GM18861 (cell line): ENCODE measurements around the gene MYO1A.
"Not testable (repeated sequence)": the region's sequence is repeated elsewhere in the genome, so short reads cannot be mapped to it uniquely, and the experiment has no call there.

Experiments used
- ATAC-seq: cut with Tn5 transposase; IDR thresholded peaks from one replicate; pipeline ENCODE4 v1.9.1; 2021; ENCODE audit not compliant: unreplicated experiment

MYO1A gene

GRCh38 chr12:56996793-56997545 lies 53.0 kb downstream of the MYO1A start:
- ATAC-seq = no peak

- ATAC-seq = no peak
Observed at GRCh38 chr12:56995930-56996496, 53.9 kb downstream of the MYO1A start.

GRCh38 chr12:56995201-56995929 lies 54.6 kb downstream of the MYO1A start:
- ATAC-seq = no peak

- no peak for ATAC-seq
Observed at GRCh38 chr12:56994231-56994746, 55.6 kb downstream of the MYO1A start.

GRCh38 chr12:56993346-56993745 lies 56.6 kb downstream of the MYO1A start:
- no peak for ATAC-seq

GRCh38 chr12:56991319-56992246 lies 58.3 kb downstream of the MYO1A start:
- ATAC-seq = no peak

- ATAC-seq = no peak
Observed at GRCh38 chr12:56990648-56991318, 59.1 kb downstream of the MYO1A start.

GRCh38 chr12:56989861-56990610 lies 59.9 kb downstream of the MYO1A start:
- ATAC-seq = no peak

- no peak for ATAC-seq
Observed at GRCh38 chr12:56988207-56988739, 61.7 kb downstream of the MYO1A start.

- ATAC-seq = no peak
Observed at GRCh38 chr12:56987551-56988053, 62.3 kb downstream of the MYO1A start.

- no peak for ATAC-seq
Observed at GRCh38 chr12:56987011-56987410, 62.9 kb downstream of the MYO1A start.

GRCh38 chr12:56985714-56986113 lies 64.2 kb downstream of the MYO1A start:
- not testable (repeated sequence) for ATAC-seq

- no peak for ATAC-seq
Observed at GRCh38 chr12:56983386-56983785, 66.5 kb downstream of the MYO1A start.

- not testable (repeated sequence) for ATAC-seq
Observed at GRCh38 chr12:56982578-56983236, 67.2 kb downstream of the MYO1A start.

- no peak for ATAC-seq
Observed at GRCh38 chr12:56980941-56981530, 68.9 kb downstream of the MYO1A start.

GRCh38 chr12:56980268-56980667 lies 69.7 kb downstream of the MYO1A start:
- ATAC-seq = no peak

GRCh38 chr12:56979628-56980027 lies 70.3 kb downstream of the MYO1A start:
- no peak for ATAC-seq
